IMR-90 (cell line): ENCODE measurements around the gene CRTAP. TPM values are rescaled to one million over a fixed set of nuclear protein-coding genes. Genes with fewer than 3 reads are reported as not detected.

ENCODE experiments used
- ATAC-seq: fragments of 200-7000 bp; cut with Tn5 transposase; 2 replicates; pipeline ENCODE4 v1.9.1; 2020; ENCODE audit warnings: low read depth, mild to moderate bottlenecking, moderate library complexity
- BruUV-seq: library from RNA; stranded (reverse); fragments of 400-500 nt; replicated peaks from 2 replicates; lab custom pipeline; 2021; lab: Mats Ljungman, UMichigan
- CTCF ChIA-PET: fragments of 300-600 bp; formaldehyde crosslinking; extraction: SDS; loops from one replicate; lab custom pipeline; 2021; ENCODE audit warnings: antibody characterized with exemption; lab: Yijun Ruan, JAX
- POLR2A ChIA-PET: fragments of 300-600 bp; sonication (Branson Sonifier 250); formaldehyde crosslinking; loops from one replicate; lab custom pipeline; 2022; ENCODE audit warnings: antibody characterized with exemption; ENCODE audit not compliant: unreplicated experiment; lab: Charles Lee
- DNase-seq: peaks from one replicate; pipeline ENCODE4 v3.0.0; 2013
- H2AFZ ChIP-seq: replicated peaks from 2 replicates; pipeline ENCODE3; 2013; ENCODE audit warnings: low read length, mild to moderate bottlenecking; ENCODE audit not compliant: poor library complexity
- H2AK5ac ChIP-seq: 2 replicates; pipeline ENCODE4 v1.6.1; 2013; ENCODE audit warnings: low read depth, low read length, inconsistent platforms
- H2AK9ac ChIP-seq: replicated peaks from 2 replicates; pipeline ENCODE3; 2013; ENCODE audit warnings: mild to moderate bottlenecking, low read depth, low read length, moderate library complexity; ENCODE audit not compliant: poor library complexity
- H2BK120ac ChIP-seq: 2 replicates; pipeline ENCODE4 v1.6.1; 2013; ENCODE audit warnings: low read depth, low read length, inconsistent platforms
- H2BK15ac ChIP-seq: 3 replicates; pipeline ENCODE4 v1.6.1; 2013; ENCODE audit warnings: low read depth, low read length, inconsistent platforms
- H2BK20ac ChIP-seq: 2 replicates; pipeline ENCODE4 v1.6.1; 2013; ENCODE audit warnings: low read depth, mild to moderate bottlenecking, inconsistent platforms, low read length, moderate library complexity
- H2BK5ac ChIP-seq: 2 replicates; pipeline ENCODE4 v1.6.1; 2013; ENCODE audit warnings: mild to moderate bottlenecking, low read depth, low read length, inconsistent platforms; ENCODE audit not compliant: poor library complexity, severe bottlenecking
- H3K14ac ChIP-seq: replicated peaks from 2 replicates; pipeline ENCODE4 v1.6.1; 2013; ENCODE audit warnings: low read depth, low read length, inconsistent platforms
- H3K18ac ChIP-seq: 2 replicates; pipeline ENCODE4 v1.6.1; 2013; ENCODE audit warnings: low read depth, low read length, control low read depth
- H3K23ac ChIP-seq: 2 replicates; pipeline ENCODE4 v1.6.1; 2013; ENCODE audit warnings: low read depth, low read length, inconsistent platforms
- H3K27ac ChIP-seq: 2 replicates; pipeline ENCODE4 v1.5.1; 2013; ENCODE audit warnings: mild to moderate bottlenecking, control low read depth, low read length; ENCODE audit not compliant: insufficient read depth
- H3K27me3 ChIP-seq: 2 replicates; pipeline ENCODE4 v1.6.1; 2013; ENCODE audit warnings: low read length; ENCODE audit not compliant: control insufficient read depth, insufficient read depth
- H3K36me3 ChIP-seq: 2 replicates; pipeline ENCODE4 v1.6.1; 2013; ENCODE audit warnings: low read length, mixed read lengths; ENCODE audit not compliant: control insufficient read depth, insufficient read depth
- H3K4ac ChIP-seq: 2 replicates; pipeline ENCODE4 v1.6.1; 2013; ENCODE audit warnings: low read depth, low read length, inconsistent platforms
- H3K4me1 ChIP-seq: 2 replicates; pipeline ENCODE4 v1.6.1; 2013; ENCODE audit warnings: low read length, mixed read lengths; ENCODE audit not compliant: control insufficient read depth, insufficient read depth
- H3K4me2 ChIP-seq: 2 replicates; pipeline ENCODE4 v1.6.1; 2013; ENCODE audit warnings: low read depth, mild to moderate bottlenecking, control low read depth, low read length, moderate library complexity
- H3K4me3 ChIP-seq: 2 replicates; pipeline ENCODE4 v1.5.1; 2013; ENCODE audit warnings: low read depth, mild to moderate bottlenecking, control low read depth, low read length, moderate library complexity; ENCODE audit not compliant: insufficient read depth
- H3K56ac ChIP-seq: 2 replicates; pipeline ENCODE4 v1.6.1; 2013; ENCODE audit warnings: low read length, inconsistent platforms; ENCODE audit not compliant: insufficient read depth; ENCODE audit errors: extremely low read depth
- H3K79me1 ChIP-seq, 2 experiments: 2 replicates each; pipeline ENCODE4 v1.6.1; 2013; ENCODE audit warnings: low read length in 2 of 2, inconsistent platforms in 1 of 2, low read depth in 1 of 2
- H3K9ac ChIP-seq: 2 replicates; pipeline ENCODE4 v1.6.1; 2013; ENCODE audit warnings: low read depth, low read length, control low read depth
- H3K9me1 ChIP-seq: 2 replicates; pipeline ENCODE4 v1.6.1; 2013; ENCODE audit warnings: low read length, inconsistent platforms; ENCODE audit not compliant: insufficient read depth
- H3K9me3 ChIP-seq: 2 replicates; pipeline ENCODE4 v1.6.1; 2013; ENCODE audit warnings: low read length; ENCODE audit not compliant: control insufficient read depth, insufficient read depth
- H4K20me1 ChIP-seq: 2 replicates; pipeline ENCODE4 v1.6.1; 2013; ENCODE audit warnings: low read length, inconsistent platforms; ENCODE audit not compliant: insufficient read depth
- H4K5ac ChIP-seq: 2 replicates; pipeline ENCODE4 v1.6.1; 2013; ENCODE audit warnings: mild to moderate bottlenecking, low read depth, low read length, control low read depth
- H4K8ac ChIP-seq, 2 experiments: 2 replicates each; pipeline ENCODE4 v1.6.1; 2013; ENCODE audit warnings: low read depth in 2 of 2, low read length in 2 of 2, control low read depth in 1 of 2, inconsistent platforms in 1 of 2
- H4K91ac ChIP-seq: 2 replicates; pipeline ENCODE4 v1.6.1; 2013; ENCODE audit warnings: low read depth, low read length, inconsistent platforms; ENCODE audit not compliant: insufficient read depth
- BHLHE40 ChIP-seq: fragments of 150-350 bp; IDR thresholded peaks from 2 replicates; pipeline ENCODE4 v1.6.1; 2016; ENCODE audit warnings: mild to moderate bottlenecking, low read depth, low read length
- CEBPB ChIP-seq: IDR thresholded peaks from 2 replicates; pipeline ENCODE4 v1.6.1; 2012; ENCODE audit warnings: low read depth, low read length, improper control_type of control experiment
- CTCF ChIP-seq: conservative IDR thresholded peaks from 2 replicates; pipeline ENCODE4 v1.5.1; 2012; ENCODE audit warnings: mild to moderate bottlenecking, low read depth, low read length, improper control_type of control experiment
- FOS ChIP-seq: fragments of 150-350 bp; IDR thresholded peaks from 2 replicates; pipeline ENCODE4 v1.6.1; 2016; ENCODE audit warnings: low read depth, low read length
- MAFK ChIP-seq: IDR thresholded peaks from 2 replicates; pipeline ENCODE4 v1.6.1; 2012; ENCODE audit warnings: low read depth, low read length, improper control_type of control experiment
- NFE2L2 ChIP-seq: fragments of 150-350 bp; IDR thresholded peaks from 2 replicates; pipeline ENCODE4 v1.6.1; 2016; ENCODE audit warnings: low read depth, mild to moderate bottlenecking, low read length
- RAD21 ChIP-seq: IDR thresholded peaks from 2 replicates; pipeline ENCODE4 v1.6.1; 2012; ENCODE audit warnings: low read length, improper control_type of control experiment
- RCOR1 ChIP-seq: IDR thresholded peaks from 2 replicates; pipeline ENCODE4 v1.6.1; 2012; ENCODE audit warnings: mild to moderate bottlenecking, low read length, improper control_type of control experiment; ENCODE audit not compliant: insufficient replicate concordance
- RFX5 ChIP-seq: IDR thresholded peaks from 2 replicates; pipeline ENCODE4 v1.8.0; 2012; ENCODE audit warnings: low read depth, mild to moderate bottlenecking, low read length, moderate library complexity
- USF2 ChIP-seq: fragments of 150-350 bp; IDR thresholded peaks from 2 replicates; pipeline ENCODE4 v1.6.1; 2017; ENCODE audit warnings: mild to moderate bottlenecking, antibody characterized with exemption, low read length, low read depth
- whole genome bisulfite sequencing, 2 experiments: methylation state at CpG; one replicate each; pipeline versions ENCODE4 v1.1.5 to v1.1.7; 2013; ENCODE audit warnings: missing lambda C conversion rate in 2 of 2; ENCODE audit not compliant: insufficient read length in 1 of 2; ENCODE audit errors: extremely low coverage in 2 of 2; 5-methylcytosine and 5-hydroxymethylcytosine counted together
- dilution Hi-C: fragments of 300-500 bp; cut with HindIII; formaldehyde crosslinking; loops from one replicate; pipeline ENCODE4 v1.14.3; 2018; ENCODE audit warnings: low sequenced_read_pairs; ENCODE audit not compliant: unreplicated experiment
- in situ Hi-C: fragments of 300-500 bp; cut with MboI; formaldehyde crosslinking; loops from 3 replicates; pipeline ENCODE4 v1.14.3; 2019; ENCODE audit warnings: low sequenced_read_pairs, inconsistent platforms, mixed read lengths
- intact Hi-C: fragments of 100-400 bp; cut with micrococcal nuclease; formaldehyde crosslinking; loops from 2 replicates; pipeline ENCODE4 v1.10.0; 2022
- polyA plus RNA-seq, 3 experiments: library from polyadenylated mRNA; depleted of rRNA; stranded (reverse); fragments of >200 nt; gene quantifications; 2 replicates each; pipeline ENCODE4 v1.2.3, GENCODE V29; 2012; ENCODE audit warnings: low replicate concordance in 1 of 3
- total RNA-seq: library from RNA; depleted of rRNA; stranded (reverse); fragments of >200 nt; gene quantifications from 2 replicates; pipeline ENCODE4 v1.2.3, GENCODE V29; 2012

The CRTAP gene
- total and polyA plus RNA-seq, 2 of the 4 experiments (the other 2 are of a cell fraction): 108 to 205 TPM

GRCh38 chr3:33152363-33153360 lies 38.8 kb downstream of the CRTAP start:
- H4K91ac ChIP-seq: no peak overlapping the region
- no peak overlapping the region for H2AK9ac ChIP-seq
- peaks cover 2% of the 10 kb centered on the region; the same call in 1 of the 2 replicates for H3K4me1 ChIP-seq
- WGBS, 2 experiments: 87% methylated on average over 3 of the region's 19 CpGs; no CpG with 5 or more reads in 1 of the 2 experiments
- no peak overlapping the region for H3K4ac ChIP-seq
- H3K9ac ChIP-seq: no peak overlapping the region
- H2BK5ac ChIP-seq: no peak overlapping the region
- H4K8ac ChIP-seq: no peak overlapping the region
- H3K18ac ChIP-seq: no peak overlapping the region
- no peaks in the 10 kb centered on the region for H3K27me3 ChIP-seq
- no peak overlapping the region for H3K4me3 ChIP-seq
- intact Hi-C loops: no loop called here
- ATAC-seq (no peak), DNase-seq (no peak)
- CTCF ChIA-PET: no interaction called here
- no peak overlapping the region for H2BK20ac ChIP-seq
- H2AFZ ChIP-seq: no peak overlapping the region
- H2AK5ac ChIP-seq: no peak overlapping the region
- H3K56ac ChIP-seq: no peak overlapping the region
- H3K14ac ChIP-seq: no peak overlapping the region
- H3K9me3 ChIP-seq: no peaks in the 10 kb centered on the region
- H2BK120ac ChIP-seq: no peak overlapping the region
- TF ChIP-seq NFE2L2: no peak
- no peak for TF ChIP-seq CEBPB
- no peak for TF ChIP-seq MAFK
- no peak for TF ChIP-seq USF2
- no peak for TF ChIP-seq BHLHE40
- TF ChIP-seq RAD21: no peak
- no peak for TF ChIP-seq CTCF
- no peak for TF ChIP-seq FOS
- no peak for TF ChIP-seq RCOR1
- no peak for TF ChIP-seq RFX5
- H3K23ac ChIP-seq: no peak overlapping the region
- H3K79me1 ChIP-seq: no peaks in the 10 kb centered on the region
- H2BK15ac ChIP-seq: no peak overlapping the region
- H3K4me2 ChIP-seq: no peak overlapping the region
- H4K20me1 ChIP-seq: no peaks in the 10 kb centered on the region
- no TSS peak for BruUV-seq
- no peaks in the 10 kb centered on the region for H3K9me1 ChIP-seq
- no peaks in the 10 kb centered on the region for H3K36me3 ChIP-seq
- POLR2A ChIA-PET: no interaction called here
- dilution Hi-C loops: no loop called here
- in situ Hi-C loops: no loop called here
- H4K5ac ChIP-seq: no peak overlapping the region
- H3K27ac ChIP-seq: no peak overlapping the region
